A673 (cell line): Measurements from ENCODE around the gene WFDC13.

ENCODE experiments used
- CTCF ChIP-seq: fragments of 300-800, 200-600 bp; sonication (generic); conservative IDR thresholded peaks from 2 replicates; pipeline ENCODE4 v1.5.1; 2017; ENCODE audit warnings: low read depth, mild to moderate bottlenecking, antibody characterized with exemption, low read length, moderate library complexity, mixed read lengths
- EZH2 ChIP-seq: fragments of 200-600 bp; sonication (generic); IDR thresholded peaks from 2 replicates; pipeline ENCODE4 v1.6.1; 2017; ENCODE audit warnings: borderline replicate concordance, low read depth, mild to moderate bottlenecking, mixed read lengths, antibody characterized with exemption, low read length; ENCODE audit not compliant: poor library complexity, severe bottlenecking

DNA sequence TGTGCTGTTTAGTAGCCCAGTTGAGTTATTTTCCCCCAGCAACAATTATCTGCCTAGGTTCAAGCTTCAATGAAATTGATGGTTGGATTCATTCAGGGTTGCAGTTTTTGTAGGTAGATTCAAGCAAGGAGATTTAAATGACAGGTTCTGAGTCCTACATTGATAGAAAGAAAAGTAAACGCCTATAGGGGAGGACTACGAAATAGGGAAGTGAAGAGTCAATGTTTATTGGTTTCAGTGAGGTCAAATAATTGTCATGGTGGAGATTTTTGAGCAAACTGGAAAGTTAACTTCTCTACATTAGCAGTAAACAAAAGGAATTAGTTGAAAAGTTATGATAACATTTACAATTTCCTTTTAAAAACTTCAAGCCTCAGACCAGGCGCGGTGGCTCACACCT lies 734 bp upstream of the WFDC13 start:
- TF ChIP-seq CTCF (no peak), EZH2 (no peak)
